ENCODE data around the gene CNTNAP5. TPM values are rescaled to one million over a fixed set of nuclear protein-coding genes. Genes with fewer than 3 reads are reported as not detected.

Gene CNTNAP5
- total and polyA plus RNA-seq, 3 donors from 2014 or later = 0.29 to 0.39 (median 0.31) TPM

- intact Hi-C loops (cut with DNase I; ENCODE audit: low total_unique reads) = no loop called here
- no peaks in the 10 kb centered on the region for H3K36me3 ChIP-seq (ENCODE audit: low read depth, missing control alignments)
- no peak overlapping the region for H3K4me3 ChIP-seq
- no peaks in the 10 kb centered on the region for H3K4me1 ChIP-seq
- no peak overlapping the region for H3K27ac ChIP-seq
- no peak for DNase-seq
- no peaks in the 10 kb centered on the region for H3K27me3 ChIP-seq
- no peak for TF ChIP-seq CTCF (IDR thresholded peaks at IDR 0.05)
- no peak for TF ChIP-seq POLR2A (IDR thresholded peaks at IDR 0.05)
- 45 to 60% methylated on average over 6 of the region's 6 CpGs for WGBS, 2 donors
- H3K9me3 ChIP-seq = no peaks in the 10 kb centered on the region
Measured at GRCh38 chr2:124149571-124149970, 124.5 kb downstream of the CNTNAP5 start.

GRCh38 chr2:124151691-124152090 is 126.6 kb downstream of the CNTNAP5 start:
- H3K36me3 ChIP-seq (ENCODE audit: low read depth, missing control alignments) = no peaks in the 10 kb centered on the region
- no peaks in the 10 kb centered on the region for H3K9me3 ChIP-seq
- no peak for DNase-seq
- intact Hi-C loops (cut with DNase I; ENCODE audit: low total_unique reads) = no loop called here
- H3K4me1 ChIP-seq = no peaks in the 10 kb centered on the region
- no peak overlapping the region for H3K4me3 ChIP-seq
- no peak overlapping the region for H3K27ac ChIP-seq
- WGBS, 2 donors = 90 to 96% methylated on average over 4 of the region's 4 CpGs
- TF ChIP-seq POLR2A (IDR thresholded peaks at IDR 0.05) (no peak), CTCF (IDR thresholded peaks at IDR 0.05) (no peak)
- H3K27me3 ChIP-seq = no peaks in the 10 kb centered on the region

GRCh38 chr2:124153713-124154112 is 128.6 kb downstream of the CNTNAP5 start:
- Histone ChIP-seq H3K4me1 (no peaks in the 10 kb centered on the region), H3K27me3 (no peaks in the 10 kb centered on the region), H3K9me3 (no peaks in the 10 kb centered on the region), H3K27ac (no peak overlapping the region), H3K36me3 (ENCODE audit: low read depth, missing control alignments) (no peaks in the 10 kb centered on the region), H3K4me3 (no peak overlapping the region)
- no peak for DNase-seq
- TF ChIP-seq POLR2A (IDR thresholded peaks at IDR 0.05) (no peak), CTCF (IDR thresholded peaks at IDR 0.05) (no peak)
- WGBS, 2 donors = 89 to 93% methylated on average over 8 of the region's 8 CpGs
- intact Hi-C loops (cut with DNase I; ENCODE audit: low total_unique reads) = no loop called here

GRCh38 chr2:124159166-124159565 is 134.1 kb downstream of the CNTNAP5 start:
- intact Hi-C loops (cut with DNase I; ENCODE audit: low total_unique reads) = no loop called here
- 80 to 86% methylated on average over 1 of the region's 1 CpG for WGBS, 2 donors
- H3K4me3 ChIP-seq = no peak overlapping the region
- no peak for DNase-seq
- no peaks in the 10 kb centered on the region for H3K9me3 ChIP-seq
- TF ChIP-seq POLR2A (IDR thresholded peaks at IDR 0.05) (no peak), CTCF (IDR thresholded peaks at IDR 0.05) (no peak)
- no peaks in the 10 kb centered on the region for H3K27me3 ChIP-seq
- H3K27ac ChIP-seq = no peak overlapping the region
- H3K36me3 ChIP-seq (ENCODE audit: low read depth, missing control alignments) = no peaks in the 10 kb centered on the region
- H3K4me1 ChIP-seq = no peaks in the 10 kb centered on the region

GRCh38 chr2:124161542-124161941 is 136.5 kb downstream of the CNTNAP5 start:
- no peak overlapping the region for H3K4me3 ChIP-seq
- no peak for TF ChIP-seq CTCF (IDR thresholded peaks at IDR 0.05)
- no peak for TF ChIP-seq POLR2A (IDR thresholded peaks at IDR 0.05)
- no peak for DNase-seq
- no peaks in the 10 kb centered on the region for H3K4me1 ChIP-seq
- no peaks in the 10 kb centered on the region for H3K36me3 ChIP-seq (ENCODE audit: low read depth, missing control alignments)
- intact Hi-C loops (cut with DNase I; ENCODE audit: low total_unique reads) = no loop called here
- H3K27me3 ChIP-seq = no peaks in the 10 kb centered on the region
- no peaks in the 10 kb centered on the region for H3K9me3 ChIP-seq
- H3K27ac ChIP-seq = no peak overlapping the region
